ENCODE data around the gene UGT1A7.

UGT1A7 gene

GRCh38 chr2:233764761-233765160 is 83.1 kb downstream of the UGT1A7 start:
- no peak for DNase-seq

DNA sequence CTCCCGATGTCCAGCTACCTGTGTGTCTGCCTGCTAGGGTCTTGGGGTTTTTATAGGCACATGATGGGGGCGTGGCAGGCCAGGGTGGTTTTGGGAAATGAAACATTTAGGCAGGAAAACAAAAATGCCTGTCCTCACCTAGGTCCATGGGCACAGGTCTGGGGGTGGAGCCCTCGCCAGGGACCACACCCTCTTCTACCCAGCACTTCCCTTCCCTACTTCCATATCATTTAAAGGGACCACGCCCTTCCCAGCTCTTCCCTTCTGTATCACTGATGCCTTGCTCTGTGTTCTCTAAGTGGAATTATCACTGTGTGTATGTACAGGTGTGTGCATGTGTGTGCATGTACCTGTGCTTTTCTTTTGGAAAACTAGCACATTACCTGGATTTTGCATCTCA is 84.7 kb downstream of the UGT1A7 start:
- DNase-seq, result no peak

DNA sequence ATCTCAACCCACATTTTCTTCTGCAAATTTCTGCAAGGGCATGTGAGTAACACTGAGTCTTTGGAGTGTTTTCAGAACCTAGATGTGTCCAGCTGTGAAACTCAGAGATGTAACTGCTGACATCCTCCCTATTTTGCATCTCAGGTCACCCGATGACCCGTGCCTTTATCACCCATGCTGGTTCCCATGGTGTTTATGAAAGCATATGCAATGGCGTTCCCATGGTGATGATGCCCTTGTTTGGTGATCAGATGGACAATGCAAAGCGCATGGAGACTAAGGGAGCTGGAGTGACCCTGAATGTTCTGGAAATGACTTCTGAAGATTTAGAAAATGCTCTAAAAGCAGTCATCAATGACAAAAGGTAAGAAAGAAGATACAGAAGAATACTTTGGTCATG is 86.4 kb downstream of the UGT1A7 start:
- no peak for DNase-seq

GRCh38 chr2:233769260-233769659 is 87.6 kb downstream of the UGT1A7 start:
- DNase-seq, result no peak

DNA sequence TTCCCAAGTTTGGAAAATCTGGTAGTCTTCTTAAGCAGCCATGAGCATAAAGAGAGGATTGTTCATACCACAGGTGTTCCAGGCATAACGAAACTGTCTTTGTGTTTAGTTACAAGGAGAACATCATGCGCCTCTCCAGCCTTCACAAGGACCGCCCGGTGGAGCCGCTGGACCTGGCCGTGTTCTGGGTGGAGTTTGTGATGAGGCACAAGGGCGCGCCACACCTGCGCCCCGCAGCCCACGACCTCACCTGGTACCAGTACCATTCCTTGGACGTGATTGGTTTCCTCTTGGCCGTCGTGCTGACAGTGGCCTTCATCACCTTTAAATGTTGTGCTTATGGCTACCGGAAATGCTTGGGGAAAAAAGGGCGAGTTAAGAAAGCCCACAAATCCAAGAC is 90.5 kb downstream of the UGT1A7 start:
- DNase-seq, result no peak

GRCh38 chr2:233772583-233772982 is 90.9 kb downstream of the UGT1A7 start:
- no peak for DNase-seq

DNA sequence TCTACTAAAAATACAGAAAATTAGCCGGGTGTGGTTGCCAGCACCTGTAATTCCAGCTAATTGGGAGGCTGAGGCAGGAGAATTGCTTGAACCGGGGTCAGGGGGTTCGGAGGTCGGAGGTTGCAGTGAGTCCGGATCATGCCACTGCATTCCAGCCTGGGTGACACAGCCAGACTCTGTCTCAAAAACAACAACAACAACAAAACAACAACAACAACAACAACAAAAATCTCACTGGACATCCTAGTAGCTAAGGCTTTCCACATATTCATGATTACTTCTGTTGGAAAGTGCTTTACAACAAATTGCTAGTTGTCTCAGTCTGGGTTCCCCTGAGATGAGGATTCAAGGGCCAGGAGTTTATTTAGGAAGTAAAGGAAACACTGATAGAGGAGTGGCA is 92.2 kb downstream of the UGT1A7 start:
- DNase-seq, result no peak

- no peak for DNase-seq
Measured at GRCh38 chr2:233775414-233775813, 93.7 kb downstream of the UGT1A7 start.

DNA sequence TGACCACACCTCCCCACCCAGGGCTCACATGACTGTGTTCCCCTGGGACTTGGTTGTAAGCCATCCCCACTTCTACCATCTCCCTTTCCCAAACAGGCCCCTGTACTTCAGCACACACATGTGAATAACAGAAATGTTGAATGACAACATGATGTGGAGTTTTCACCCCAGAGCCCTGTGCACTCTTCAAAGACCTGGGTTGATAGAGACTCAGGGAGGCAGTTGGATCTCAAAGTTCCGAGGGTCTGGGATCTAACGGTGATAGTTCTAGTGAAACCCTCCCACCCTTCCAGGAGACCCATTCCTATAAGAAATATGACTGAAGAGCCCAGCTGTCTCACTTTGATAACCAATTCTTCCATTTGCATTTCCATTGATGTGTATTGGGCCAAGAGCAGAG is 96.3 kb downstream of the UGT1A7 start, which contains the start of gene MROH2A:
Gene MROH2A (plus strand): TSS at position 301 of the 400 bp plus-strand sequence. CDS start 1,029 bp downstream, outside the sequence.
- no peak for DNase-seq

- no peak for DNase-seq
Measured at GRCh38 chr2:233779722-233780121, 98.0 kb downstream of the UGT1A7 start.

DNA sequence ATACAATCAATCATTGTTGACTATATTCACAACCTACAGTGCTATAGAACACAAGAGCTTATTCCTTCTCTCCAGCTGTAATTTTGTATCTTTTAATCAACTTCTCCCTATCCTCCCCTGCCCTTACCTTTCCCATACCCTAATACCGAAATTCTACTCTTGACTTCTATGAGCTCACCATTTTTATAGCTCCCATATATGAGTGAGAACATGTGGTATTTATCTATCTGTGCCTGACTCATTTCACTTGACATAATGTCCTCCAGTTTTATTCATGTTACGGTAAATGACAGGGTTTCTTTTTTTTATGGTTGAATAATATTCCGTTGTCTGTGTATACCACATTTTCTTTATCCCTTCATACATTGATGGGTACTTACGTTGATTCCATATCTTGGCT is 99.1 kb downstream of the UGT1A7 start:
- no peak for DNase-seq

DNA sequence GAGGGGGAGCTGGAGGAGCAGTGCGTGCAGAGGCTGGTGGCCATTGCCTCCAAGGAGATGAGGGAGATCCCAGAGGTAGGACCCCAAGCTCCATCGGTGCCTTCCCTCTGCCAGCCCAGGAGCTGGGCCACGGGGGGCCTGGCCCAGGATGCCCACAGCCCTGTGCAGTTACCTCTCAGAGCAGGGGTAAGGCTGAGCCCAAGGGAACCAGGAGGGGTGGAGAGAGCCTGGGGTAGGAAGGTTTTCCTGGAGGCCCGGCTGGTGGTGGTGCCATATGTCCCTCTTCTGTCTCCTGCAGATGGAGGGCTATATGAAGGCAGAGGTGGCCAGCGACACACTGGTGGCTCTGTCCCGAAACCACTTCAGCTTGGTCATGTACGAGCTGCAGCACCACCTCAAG is 107.9 kb downstream of the UGT1A7 start:
- DNase-seq, result no peak

- no peak for DNase-seq
Measured at GRCh38 chr2:233791151-233791882, 109.6 kb downstream of the UGT1A7 start.

DNA sequence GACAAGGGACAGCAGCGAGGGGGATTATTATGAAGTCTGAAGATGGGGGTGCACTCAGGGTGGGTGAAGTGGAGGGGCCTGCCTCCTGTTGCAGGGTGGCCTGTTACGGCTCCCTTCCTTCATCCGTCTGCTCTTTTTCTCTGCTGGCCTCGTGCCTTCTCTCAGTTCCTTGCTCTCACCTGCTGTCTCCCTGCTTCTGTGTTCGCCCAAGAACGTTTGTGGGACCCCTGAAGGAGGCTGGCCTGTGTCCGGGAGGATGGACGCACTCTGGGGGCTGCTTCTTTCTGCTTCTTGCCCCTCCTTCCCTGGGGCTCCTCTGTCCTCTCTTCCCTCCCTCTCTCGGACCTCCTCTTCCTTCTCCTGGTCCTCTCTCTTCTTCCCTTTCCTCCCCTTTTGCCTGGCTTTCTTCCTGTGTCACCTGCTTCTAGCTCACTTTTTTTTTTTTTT is 110.2 kb downstream of the UGT1A7 start:
- DNase-seq, result no peak

DNA sequence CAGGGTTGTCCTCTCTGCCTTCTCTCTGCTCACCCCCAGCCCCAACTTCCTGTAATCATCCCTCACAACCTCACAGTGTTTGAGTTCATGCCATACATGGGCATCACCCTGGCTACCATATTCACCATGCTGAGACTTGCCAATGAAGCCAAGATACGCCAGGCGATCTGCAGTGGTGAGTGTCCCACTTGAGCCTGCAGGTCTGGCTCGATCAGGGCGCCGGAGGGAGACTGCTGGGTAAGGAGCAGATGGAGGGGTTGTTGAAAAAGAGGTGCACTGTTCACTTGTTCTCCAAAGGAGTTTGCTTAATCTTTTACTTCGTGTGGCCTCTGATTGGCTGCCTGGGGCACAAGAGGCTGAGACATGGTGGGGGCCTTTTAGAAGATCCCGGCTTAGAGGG is 111.0 kb downstream of the UGT1A7 start:
- no peak for DNase-seq

GRCh38 chr2:233793465-233794127 is 111.9 kb downstream of the UGT1A7 start:
- no peak for DNase-seq

DNA sequence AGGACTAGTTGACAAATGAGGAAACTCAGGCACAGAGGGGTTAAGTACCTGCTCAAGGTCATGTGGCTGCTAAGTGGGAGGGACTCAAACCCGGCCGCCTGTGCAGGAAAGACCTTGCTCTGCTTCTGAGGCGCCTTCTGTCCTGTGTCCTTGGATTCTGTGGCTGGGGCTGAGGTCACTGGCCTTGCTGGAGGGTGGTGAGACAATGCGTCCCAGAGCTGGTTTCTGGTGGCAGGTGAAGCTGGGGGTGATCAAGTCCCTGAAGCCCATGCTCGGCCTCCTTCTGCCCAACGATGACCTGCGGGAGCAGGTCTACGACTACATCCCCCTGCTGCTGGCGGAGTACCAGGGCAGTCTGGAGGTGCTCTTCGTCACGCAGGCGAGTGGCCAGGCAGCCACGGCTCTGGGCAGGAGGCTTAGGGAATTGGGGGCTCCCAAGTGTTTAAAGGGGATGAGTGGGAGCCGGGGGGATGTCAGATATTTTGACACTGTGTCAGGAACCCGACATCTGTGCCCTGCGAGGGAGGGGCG is 112.5 kb downstream of the UGT1A7 start:
- no peak for DNase-seq

- no peak for DNase-seq
Measured at GRCh38 chr2:233795735-233796171, 114.1 kb downstream of the UGT1A7 start.

DNA sequence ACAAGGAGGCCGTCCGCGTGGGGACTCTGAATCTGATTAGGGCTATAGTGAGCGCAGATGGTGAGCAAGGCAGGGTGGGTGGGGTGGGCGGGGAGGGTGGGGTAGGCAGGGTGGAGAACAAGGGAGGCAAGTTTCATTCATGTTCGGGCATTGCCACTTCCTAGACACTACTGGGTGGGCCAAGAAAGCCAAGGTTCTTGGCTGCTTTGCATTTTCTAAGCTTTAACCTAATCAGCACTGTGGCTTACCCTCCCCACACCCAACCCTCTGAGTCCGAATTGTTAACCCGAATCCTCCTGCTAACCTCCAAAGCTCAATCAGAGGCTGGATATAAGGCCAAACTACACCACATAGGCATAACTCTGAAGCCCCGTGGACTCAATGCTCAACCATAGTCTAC is 114.6 kb downstream of the UGT1A7 start:
- DNase-seq, result no peak

DNA sequence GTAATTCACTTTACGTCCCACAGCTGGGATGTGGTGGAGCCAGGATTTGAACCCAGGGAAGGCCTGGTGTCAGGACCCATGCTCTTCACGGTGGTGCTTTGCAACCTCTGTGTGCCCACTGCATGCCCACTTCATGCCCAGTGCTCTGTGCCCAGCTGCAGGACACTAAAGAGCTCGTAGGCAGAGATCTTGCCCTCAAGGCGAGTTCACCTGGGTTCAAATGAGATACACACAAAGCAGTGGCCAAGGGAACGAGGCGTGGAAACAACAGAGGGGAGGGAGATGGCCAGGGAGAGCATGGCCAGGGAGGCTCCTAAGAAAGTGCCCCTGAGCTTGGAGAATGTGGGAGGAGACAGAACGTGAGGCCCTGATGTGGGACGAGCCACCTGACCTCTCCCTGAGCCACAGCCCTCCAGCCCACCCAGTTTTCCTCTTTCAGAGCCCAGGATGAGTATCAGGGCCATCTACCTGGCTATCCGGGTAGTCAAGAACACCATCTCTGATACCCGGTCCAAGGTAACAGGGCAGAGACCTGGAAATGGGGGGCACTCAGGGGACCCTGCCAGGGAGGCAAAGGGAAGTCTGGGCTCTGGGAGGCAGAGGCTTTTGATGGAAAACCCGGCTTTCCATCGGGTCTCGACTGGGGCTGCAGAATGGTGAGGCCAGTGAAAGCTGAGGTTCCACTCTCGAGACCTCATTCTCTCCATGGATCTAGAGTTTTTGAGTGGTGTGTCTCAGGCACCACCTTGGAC is 116.8 kb downstream of the UGT1A7 start:
- DNase-seq, result no peak

DNA sequence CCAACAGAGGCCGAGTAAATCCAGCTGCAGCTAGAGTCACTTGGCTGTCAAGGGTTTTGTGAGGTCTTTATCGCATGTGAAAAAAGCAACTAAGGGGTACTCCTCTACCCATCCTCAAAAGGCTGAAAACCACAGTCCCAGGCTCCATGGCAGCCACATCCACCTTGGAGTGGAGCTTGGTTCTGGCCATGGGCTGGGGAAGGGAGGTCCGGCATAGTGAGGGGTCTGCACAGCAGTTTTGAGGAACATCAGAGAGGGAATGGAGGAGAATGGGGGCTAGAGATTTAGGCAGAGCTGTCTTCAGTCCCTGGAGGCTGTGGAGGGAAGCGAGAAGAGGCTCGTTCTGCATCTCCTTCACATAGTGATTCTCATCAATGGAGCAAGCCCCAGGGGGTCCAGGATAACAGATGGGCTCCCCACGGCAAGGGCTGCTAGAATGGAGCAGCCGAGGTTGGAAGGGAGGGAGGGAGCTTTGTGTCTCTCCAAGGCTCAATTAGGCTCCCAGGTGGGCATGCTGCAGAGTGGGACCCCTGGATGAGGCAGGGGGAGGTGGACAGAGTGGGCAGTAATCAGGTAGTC is 117.5 kb downstream of the UGT1A7 start:
- no peak for DNase-seq

DNA sequence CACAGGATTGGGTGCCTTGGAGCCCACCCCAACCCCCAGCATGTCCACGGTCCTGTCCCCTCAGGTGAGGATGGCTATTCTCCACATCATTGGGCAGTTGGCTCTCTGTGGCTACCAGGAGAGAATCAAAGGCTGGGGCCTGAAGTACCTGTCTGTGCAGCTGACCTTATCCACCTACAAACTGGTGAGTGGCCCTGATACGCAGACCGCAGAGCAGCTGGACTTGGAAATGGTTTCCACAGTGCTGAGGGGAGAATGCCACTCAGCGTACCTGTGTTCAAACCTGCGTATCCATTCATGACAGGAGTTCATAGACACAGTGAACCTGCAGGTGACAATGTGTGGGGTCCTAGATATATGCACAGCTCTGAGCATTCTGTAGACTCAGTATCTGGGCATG is 118.0 kb downstream of the UGT1A7 start:
- no peak for DNase-seq

- DNase-seq, result no peak
Measured at GRCh38 chr2:233800208-233800607, 118.5 kb downstream of the UGT1A7 start.

Measured in stimulated activated CD4-positive, alpha-beta T cell treated with anti-CD3 and anti-CD28 coated beads, Interleukin-4, amount 100 ng/mL, for 4 hours (primary cell).